Gastroesophageal sphincter (tissue), 3 donors: ENCODE data around the gene NDUFB11.
"Not testable (repeated sequence)": the region's sequence is repeated elsewhere in the genome, so short reads cannot be mapped to it uniquely, and the experiment has no call there.

ENCODE experiments used
- POLR2A ChIP-seq, 2 donors: fragments of 450-650 bp; IDR thresholded peaks; one replicate each; pipeline ENCODE4 v1.6.1; 2017; ENCODE audit warnings: antibody characterized with exemption in 2 of 2, mild to moderate bottlenecking in 2 of 2, moderate library complexity in 1 of 2
- TF ChIP-seq, protein P1 (sequence below), 4 experiments: fragments of 200-600 bp in 2 of 4; fragments of 450-650 bp in 2 of 4; sonication (generic) in 1 of 4; IDR thresholded peaks; one replicate each; pipeline ENCODE4 v1.5.1; 2017 to 2019; ENCODE audit warnings: antibody characterized with exemption in 4 of 4, mild to moderate bottlenecking in 2 of 4, moderate library complexity in 2 of 4

DNA sequence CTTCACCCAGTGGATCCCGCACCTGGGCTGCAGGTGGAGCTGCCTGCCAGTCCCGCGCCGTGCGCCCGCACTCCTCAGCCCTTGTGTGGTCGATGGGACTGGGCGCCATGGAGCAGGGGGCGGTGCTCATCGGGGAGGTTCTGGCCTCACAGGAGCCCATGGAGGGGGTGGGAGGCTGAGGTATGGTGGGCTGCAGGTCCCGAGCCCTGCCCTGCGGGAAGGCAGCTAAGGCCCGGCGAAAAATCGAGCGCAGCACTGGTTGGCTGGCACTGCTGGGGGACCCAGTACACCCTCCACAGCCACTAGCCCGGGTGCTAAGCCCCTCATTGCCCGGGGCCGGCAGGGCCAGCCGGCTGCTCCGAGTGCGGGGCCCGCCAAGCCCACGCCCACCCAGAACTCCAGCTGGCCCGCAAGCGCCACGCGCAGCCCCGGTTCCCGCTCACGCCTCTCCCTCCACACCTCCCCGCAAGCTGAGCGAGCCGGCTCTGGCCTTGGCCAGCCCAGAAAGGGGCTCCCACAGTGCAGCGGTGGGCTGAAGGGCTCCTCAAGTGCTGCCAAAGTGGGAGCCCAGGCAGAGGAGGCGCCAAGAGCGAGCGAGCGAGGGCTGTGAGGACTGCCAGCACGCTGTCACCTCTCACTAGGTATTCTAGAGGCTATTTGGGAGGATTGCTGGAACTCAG, 33.4 kb downstream of the NDUFB11 start:
- TF ChIP-seq, protein P1, sequence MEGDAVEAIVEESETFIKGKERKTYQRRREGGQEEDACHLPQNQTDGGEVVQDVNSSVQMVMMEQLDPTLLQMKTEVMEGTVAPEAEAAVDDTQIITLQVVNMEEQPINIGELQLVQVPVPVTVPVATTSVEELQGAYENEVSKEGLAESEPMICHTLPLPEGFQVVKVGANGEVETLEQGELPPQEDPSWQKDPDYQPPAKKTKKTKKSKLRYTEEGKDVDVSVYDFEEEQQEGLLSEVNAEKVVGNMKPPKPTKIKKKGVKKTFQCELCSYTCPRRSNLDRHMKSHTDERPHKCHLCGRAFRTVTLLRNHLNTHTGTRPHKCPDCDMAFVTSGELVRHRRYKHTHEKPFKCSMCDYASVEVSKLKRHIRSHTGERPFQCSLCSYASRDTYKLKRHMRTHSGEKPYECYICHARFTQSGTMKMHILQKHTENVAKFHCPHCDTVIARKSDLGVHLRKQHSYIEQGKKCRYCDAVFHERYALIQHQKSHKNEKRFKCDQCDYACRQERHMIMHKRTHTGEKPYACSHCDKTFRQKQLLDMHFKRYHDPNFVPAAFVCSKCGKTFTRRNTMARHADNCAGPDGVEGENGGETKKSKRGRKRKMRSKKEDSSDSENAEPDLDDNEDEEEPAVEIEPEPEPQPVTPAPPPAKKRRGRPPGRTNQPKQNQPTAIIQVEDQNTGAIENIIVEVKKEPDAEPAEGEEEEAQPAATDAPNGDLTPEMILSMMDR (IDR thresholded peaks at IDR 0.05) = not testable (repeated sequence)
- TF ChIP-seq POLR2A (IDR thresholded peaks at IDR 0.05) = not testable (repeated sequence)
